Measurements from ENCODE around the gene TPSAB1.

Gene TPSAB1

GRCh38 chr16:1275791-1276579 lies 35.5 kb downstream of the TPSAB1 start:
- H3K4me3 ChIP-seq (replicated peaks; ENCODE audit: low read depth, low read length), result no peak overlapping the region
- TF ChIP-seq, protein P1, sequence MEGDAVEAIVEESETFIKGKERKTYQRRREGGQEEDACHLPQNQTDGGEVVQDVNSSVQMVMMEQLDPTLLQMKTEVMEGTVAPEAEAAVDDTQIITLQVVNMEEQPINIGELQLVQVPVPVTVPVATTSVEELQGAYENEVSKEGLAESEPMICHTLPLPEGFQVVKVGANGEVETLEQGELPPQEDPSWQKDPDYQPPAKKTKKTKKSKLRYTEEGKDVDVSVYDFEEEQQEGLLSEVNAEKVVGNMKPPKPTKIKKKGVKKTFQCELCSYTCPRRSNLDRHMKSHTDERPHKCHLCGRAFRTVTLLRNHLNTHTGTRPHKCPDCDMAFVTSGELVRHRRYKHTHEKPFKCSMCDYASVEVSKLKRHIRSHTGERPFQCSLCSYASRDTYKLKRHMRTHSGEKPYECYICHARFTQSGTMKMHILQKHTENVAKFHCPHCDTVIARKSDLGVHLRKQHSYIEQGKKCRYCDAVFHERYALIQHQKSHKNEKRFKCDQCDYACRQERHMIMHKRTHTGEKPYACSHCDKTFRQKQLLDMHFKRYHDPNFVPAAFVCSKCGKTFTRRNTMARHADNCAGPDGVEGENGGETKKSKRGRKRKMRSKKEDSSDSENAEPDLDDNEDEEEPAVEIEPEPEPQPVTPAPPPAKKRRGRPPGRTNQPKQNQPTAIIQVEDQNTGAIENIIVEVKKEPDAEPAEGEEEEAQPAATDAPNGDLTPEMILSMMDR (IDR thresholded peaks at IDR 0.05; ENCODE audit: low read depth, low read length, missing control alignments), result no peak
- DNase-seq (ENCODE audit: extremely low read depth, low read depth), result no peak

GRCh38 chr16:1276580-1276878 lies 36.0 kb downstream of the TPSAB1 start:
- TF ChIP-seq, protein P1 (IDR thresholded peaks at IDR 0.05; ENCODE audit: low read depth, low read length, missing control alignments), result no peak
- H3K4me3 ChIP-seq (replicated peaks; ENCODE audit: low read depth, low read length), result no peak overlapping the region
- DNase-seq (ENCODE audit: extremely low read depth, low read depth), result no peak

DNA sequence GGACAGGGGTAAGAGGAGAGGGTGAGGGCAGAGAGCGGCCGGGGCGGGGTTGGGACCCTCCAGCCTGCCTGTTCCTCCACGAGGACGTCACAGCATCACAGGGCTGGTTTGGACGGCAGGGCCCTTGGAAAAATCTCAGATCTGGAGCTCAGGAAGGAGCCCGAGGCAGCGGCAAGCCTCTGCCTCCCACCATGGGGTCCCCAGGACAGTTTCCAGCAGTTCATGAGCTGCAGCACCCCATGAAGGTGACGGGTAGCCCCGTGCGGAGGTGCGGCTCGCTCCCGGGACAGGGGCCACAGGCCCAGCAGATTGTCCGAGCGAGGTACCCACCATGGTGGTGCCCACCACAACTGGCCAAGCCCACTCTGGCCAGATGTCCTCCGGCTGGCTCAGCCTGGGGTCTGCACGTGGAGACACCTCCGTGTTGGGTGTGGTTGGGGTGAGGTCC lies 36.7 kb downstream of the TPSAB1 start:
- DNase-seq (ENCODE audit: extremely low read depth, low read depth), result no peak
- TF ChIP-seq, protein P1 (IDR thresholded peaks at IDR 0.05; ENCODE audit: low read depth, low read length, missing control alignments), result no peak
- H3K4me3 ChIP-seq (replicated peaks; ENCODE audit: low read depth, low read length), result no peak overlapping the region

DNA sequence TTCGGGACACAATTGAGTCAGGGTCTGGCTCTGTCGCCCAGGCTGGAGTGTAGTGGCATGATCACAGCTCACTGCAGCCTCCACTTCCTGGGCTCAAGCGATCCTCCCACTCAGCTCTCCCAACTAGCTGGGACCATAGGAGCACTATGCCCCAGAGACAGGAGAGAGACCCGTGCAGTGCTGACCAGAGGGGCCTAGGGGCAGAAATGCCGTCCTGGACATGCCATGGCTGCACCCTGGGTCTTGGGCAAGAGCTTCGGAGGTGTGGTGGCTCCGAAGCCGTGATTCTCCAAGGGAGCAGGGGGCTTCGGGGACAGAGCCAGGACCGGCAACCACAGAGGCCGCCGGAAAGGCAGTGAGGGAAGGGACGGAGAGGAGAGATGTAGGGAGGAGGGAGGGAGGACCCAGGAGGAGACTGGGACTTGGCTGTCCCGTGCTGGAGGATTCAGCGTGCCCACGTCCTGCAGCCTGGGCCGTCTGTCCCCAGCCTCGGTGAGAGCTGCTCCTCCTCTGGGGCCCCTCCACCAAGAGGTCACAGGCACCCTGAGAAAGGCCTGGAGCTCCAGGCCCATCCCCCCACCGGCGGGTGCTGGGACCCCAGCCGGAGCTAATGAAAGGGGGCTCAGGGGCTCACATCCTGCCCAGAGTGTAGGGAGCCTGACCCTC lies 37.2 kb downstream of the TPSAB1 start:
- DNase-seq (ENCODE audit: extremely low read depth, low read depth), result no peak
- H3K4me3 ChIP-seq (replicated peaks; ENCODE audit: low read depth, low read length), result no peak overlapping the region
- TF ChIP-seq, protein P1 (IDR thresholded peaks at IDR 0.05; ENCODE audit: low read depth, low read length, missing control alignments), result no peak

GRCh38 chr16:1278477-1278876 lies 38.0 kb downstream of the TPSAB1 start:
- DNase-seq (ENCODE audit: extremely low read depth, low read depth), result no peak
- H3K4me3 ChIP-seq (replicated peaks; ENCODE audit: low read depth, low read length), result no peak overlapping the region
- TF ChIP-seq, protein P1 (IDR thresholded peaks at IDR 0.05; ENCODE audit: low read depth, low read length, missing control alignments), result no peak

- DNase-seq (ENCODE audit: extremely low read depth, low read depth), result no peak
- H3K4me3 ChIP-seq (replicated peaks; ENCODE audit: low read depth, low read length), result no peak overlapping the region
- TF ChIP-seq, protein P1 (IDR thresholded peaks at IDR 0.05; ENCODE audit: low read depth, low read length, missing control alignments), result no peak
These were observed 38.8 kb downstream of the TPSAB1 start for GRCh38 chr16:1279081-1279944.

All from HFF-Myc (cell line).